ENCODE results near the gene FRS2.

FRS2 gene

GRCh38 chr12:69613351-69613750, 143.2 kb downstream of the FRS2 start:
- in situ Hi-C loops (cut with HindIII; ENCODE audit: low sequenced_read_pairs), result no loop called here

DNA sequence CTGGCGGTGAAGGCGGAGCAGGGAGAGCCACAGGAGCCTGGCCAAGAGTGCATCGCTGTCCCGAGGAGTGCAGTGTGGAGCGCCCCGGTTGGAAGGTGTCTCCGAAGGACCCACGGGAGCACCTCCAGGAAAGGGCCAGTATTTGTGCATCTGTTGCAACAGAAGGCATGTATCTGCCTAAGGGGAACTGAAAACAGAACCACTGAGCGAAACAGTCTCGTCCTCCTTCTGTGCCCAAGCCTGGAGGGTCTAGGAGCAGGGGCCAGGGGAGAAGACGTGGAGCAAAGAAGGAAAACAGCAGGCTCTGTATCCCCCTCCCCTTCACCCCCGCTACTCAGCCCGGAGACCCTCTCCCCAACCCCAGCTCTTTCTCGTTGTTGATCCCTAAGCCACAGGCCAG, 145.8 kb downstream of the FRS2 start:
- in situ Hi-C loops (cut with HindIII; ENCODE audit: low sequenced_read_pairs), result no loop called here

DNA sequence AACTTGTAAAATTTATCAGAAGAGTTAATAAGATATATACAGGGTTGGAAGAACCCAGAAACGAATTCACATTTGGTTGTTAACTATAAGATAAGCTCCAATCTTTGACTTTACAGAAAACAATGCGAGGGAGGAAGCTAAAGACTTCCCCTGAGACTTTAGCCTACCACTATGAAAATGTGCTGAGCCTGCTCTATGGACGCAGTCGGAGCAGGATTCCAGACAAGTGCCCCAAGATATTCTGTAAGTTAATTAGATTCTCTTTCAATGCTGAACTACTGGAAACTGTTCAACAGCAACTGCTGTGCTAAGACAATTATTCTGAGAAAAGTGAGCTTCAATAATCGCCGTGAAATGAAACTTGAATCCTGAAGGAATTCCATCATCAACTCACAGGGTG, 148.9 kb downstream of the FRS2 start:
- in situ Hi-C loops (cut with HindIII; ENCODE audit: low sequenced_read_pairs), result no loop called here

GRCh38 chr12:69620077-69620476, 149.9 kb downstream of the FRS2 start:
- in situ Hi-C loops (cut with HindIII; ENCODE audit: low sequenced_read_pairs), result no loop called here

- in situ Hi-C loops (cut with HindIII; ENCODE audit: low sequenced_read_pairs), result no loop called here
These were observed 150.7 kb downstream of the FRS2 start for GRCh38 chr12:69620921-69621320.

DNA sequence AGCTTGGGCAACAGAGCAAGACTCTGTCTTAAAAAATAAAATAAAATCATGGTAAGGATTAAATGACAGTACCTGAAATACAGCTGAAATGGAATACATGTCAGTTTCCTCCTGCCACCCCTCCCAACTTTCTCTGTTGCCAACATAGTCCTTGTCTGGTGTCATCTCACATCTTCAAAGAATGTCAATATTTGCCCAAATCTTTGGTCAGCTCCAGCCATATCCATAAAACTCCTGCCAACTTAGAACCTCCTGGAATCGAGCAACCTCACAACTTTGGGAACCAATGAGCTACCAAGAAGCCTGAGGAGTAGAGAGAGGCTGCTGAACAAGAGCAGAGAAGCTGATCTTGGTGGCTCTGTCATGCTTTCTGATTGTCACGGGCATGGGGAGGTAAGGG, 151.4 kb downstream of the FRS2 start:
- in situ Hi-C loops (cut with HindIII; ENCODE audit: low sequenced_read_pairs), result no loop called here

DNA sequence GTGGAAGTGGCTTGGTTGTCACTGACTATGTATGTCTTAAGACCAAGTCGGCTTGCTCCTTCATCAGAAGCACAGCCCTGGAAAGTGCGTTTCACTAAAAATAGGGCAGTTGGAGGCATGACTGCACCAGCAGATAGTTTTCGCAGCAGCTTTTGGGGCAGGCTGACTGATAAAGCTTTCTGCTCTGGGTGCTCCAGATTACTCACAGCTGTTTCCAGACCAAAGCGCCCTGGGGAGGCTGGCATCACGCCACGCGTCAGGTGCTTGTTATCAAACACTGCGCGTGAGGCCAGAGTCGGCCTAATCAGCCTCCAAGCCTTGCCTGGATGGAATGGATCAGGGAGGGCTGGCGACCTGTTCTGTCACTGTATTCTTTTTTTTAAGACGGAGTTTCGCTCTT, 153.8 kb downstream of the FRS2 start:
- in situ Hi-C loops (cut with HindIII; ENCODE audit: low sequenced_read_pairs), result no loop called here

- in situ Hi-C loops (cut with HindIII; ENCODE audit: low sequenced_read_pairs), result no loop called here
These were observed 157.3 kb downstream of the FRS2 start for GRCh38 chr12:69627501-69627900.

Data from DLD1 (cell line).